Lower leg skin (tissue), 3 donors: Measurements from ENCODE around the gene VKORC1L1.

Experiments
- CTCF ChIP-seq, 3 donors: fragments of 450-650 bp; IDR thresholded peaks; one replicate each; pipeline ENCODE4 v1.5.1; 2016; ENCODE audit warnings: antibody characterized with exemption in 3 of 3, mild to moderate bottlenecking in 3 of 3, moderate library complexity in 2 of 3
- POLR2A ChIP-seq, 2 donors: fragments of 450-650 bp; IDR thresholded peaks; one replicate each; pipeline ENCODE4 v1.6.1; 2016 to 2017; ENCODE audit warnings: antibody characterized with exemption in 2 of 2, mild to moderate bottlenecking in 1 of 2, moderate library complexity in 1 of 2

DNA sequence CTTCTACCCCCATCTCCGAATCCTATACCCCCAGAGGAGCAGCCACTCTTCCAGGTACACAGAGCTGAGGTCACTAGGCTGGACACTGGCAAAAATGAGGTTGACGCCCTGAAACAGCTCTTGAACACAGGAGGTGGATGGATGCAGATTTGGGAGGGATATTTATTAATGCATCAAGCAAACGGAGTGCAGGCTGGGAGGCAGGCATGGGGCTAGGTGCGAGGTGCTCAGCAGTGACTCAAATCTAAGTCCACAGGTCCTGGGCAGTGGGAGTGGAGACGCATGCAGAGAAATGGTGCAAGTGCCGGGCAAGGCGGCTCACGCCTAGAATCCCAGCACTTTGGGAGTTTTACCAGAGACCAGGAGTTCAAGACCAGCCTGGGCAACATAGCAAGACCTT lies 98.1 kb downstream of the VKORC1L1 start:
- no peak for TF ChIP-seq CTCF (IDR thresholded peaks at IDR 0.05)
- no peak for TF ChIP-seq POLR2A (IDR thresholded peaks at IDR 0.05)
